RCC 7860 (cell line): ENCODE measurements around the gene C1D.
A peak's percentile ranks its signal among the peaks of the same experiment; 100 is the strongest.
"Not testable (repeated sequence)": the region's sequence is repeated elsewhere in the genome, so short reads cannot be mapped to it uniquely, and the experiment has no call there.

Experiments used
- DNase-seq: peaks from one replicate; pipeline ENCODE4 v3.0.0-alpha.2; 2015; ENCODE audit warnings: low spot score
- FAIRE-seq: peaks from 2 replicates; lab custom pipeline; 2012; peaks lifted over from hg19 to GRCh38; lab: Jason Lieb, UNC

Gene C1D, protein sequence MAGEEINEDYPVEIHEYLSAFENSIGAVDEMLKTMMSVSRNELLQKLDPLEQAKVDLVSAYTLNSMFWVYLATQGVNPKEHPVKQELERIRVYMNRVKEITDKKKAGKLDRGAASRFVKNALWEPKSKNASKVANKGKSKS

DNA sequence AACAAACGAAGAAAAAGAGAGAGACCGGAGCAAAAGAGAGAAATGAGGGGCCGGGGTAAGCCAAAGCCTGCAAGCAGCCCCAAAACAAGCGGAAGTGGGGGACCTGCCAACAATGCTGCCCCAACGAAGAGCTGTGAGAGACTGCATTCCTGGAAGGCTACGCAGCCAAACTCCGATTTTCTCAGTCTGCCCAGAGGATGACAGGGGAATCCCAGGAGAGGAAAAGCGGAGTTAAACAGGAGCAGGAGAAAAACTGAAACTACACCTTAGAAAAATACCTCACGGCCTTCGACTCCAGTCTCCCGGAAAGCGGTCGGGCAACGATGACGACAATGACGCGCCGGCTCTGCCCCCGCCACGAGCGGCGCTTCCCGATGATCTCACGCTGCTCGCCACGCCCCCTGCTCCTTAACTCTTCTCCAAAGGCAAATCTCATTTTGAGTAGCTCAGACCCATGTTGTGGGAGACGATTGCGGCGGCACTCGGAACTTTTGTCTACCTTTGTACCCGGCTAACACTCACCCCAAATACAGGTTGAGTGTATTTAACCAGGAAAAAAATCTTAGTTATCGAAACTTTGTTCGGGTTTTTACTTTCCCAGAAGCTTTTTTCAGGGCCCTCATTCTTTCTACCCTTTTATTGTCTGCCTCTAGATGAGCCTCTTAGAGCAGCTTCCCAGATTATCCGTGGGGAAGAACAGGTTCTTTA lies at the start of gene C1D:
Gene C1D (minus strand): TSS at position 325 of the 708 bp plus-strand sequence. CDS start 15,694 bp downstream, outside the sequence.
- DNase-seq (peak; percentile 75), FAIRE-seq (peak; percentile 57)

DNA sequence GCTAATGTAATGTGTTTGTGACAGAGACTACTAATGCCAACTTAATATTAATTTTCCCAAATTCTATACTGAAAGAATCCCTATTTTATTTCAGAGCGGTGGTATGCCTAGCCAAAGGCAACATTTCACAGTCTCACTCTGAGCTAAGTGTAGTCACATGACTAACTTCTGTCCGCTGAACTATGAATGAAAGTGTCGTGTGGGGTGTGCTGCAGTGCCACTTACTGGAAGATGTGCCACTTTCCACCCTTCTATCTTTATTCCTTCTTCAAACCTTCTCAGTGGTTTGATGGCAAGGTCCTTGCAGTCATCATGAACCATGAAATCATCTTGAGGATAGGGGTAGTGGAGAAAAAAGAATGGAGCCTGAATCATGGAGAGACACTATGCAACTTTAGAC lies 47.3 kb upstream of the C1D start:
- FAIRE-seq (no peak), DNase-seq (no peak)

DNA sequence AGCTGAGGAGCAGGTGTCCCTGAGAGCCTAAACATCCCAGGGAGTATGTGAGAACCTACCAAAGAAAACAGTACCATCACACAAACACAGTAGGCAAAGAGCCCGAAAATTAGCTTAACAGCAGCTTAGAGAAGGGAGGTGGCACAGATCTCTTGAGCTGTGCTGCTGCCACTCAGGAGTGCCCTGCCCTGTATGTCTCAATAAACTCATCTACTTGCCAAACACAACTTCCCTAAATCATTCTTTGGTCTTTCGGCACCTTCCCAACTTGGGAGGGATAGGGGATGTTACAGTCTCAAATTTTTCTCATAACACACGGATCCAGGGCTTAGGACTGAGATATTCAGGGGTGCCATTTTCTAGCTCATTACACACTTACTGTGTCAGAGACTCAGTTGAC lies 45.3 kb upstream of the C1D start:
- DNase-seq (no peak), FAIRE-seq (no peak)

DNA sequence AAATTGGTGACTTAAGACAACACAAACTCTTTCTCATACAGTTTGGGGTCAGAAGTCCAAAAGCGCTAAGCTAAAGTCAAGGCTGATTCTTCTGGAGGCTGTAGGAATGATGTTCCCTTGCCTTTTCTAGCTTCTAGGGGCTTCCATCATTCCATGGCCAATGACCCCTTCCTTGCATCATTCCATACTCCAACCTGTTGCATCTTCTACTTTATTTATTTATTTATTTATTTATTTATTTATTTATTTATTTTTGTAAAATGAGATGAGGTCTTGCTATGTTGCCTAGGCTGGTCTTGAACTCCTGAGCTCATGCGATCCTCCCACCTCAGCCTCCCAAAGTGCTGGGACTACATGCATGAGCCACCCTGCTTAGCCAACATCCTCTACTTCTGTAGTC lies 44.7 kb upstream of the C1D start:
- no peak for FAIRE-seq
- no peak for DNase-seq

DNA sequence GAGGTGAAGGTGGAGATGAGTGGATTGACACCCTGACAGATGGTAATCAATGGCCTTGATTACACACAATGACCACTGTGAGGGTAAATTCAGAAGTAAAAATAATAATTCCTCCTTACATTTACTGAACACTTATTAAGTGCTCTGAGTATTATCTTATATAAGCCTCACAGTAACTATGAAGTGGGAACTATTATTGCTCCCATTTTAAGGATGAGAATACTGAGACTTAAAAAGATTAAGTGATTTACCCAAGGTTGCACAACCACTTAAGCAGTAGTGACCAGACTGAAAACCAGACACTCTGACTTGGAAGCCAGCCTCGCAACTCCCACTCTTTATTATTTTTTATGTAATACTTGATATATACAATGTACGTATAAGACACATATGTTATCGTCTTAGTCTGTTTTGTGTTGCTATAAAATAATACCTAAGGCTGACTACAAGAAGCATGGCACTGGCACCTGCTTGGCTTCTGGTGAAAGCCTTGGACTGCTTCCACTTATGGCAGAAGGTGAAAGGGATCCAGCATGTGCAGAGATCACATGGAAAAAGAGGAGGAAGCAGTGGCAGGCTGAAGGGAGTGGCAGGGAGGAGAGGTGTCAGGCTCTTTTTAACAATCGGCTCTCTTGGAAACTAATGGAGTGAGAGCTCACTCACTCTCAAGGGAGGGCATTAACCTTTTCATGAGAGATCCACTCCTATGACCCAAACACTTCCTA lies 41.5 kb upstream of the C1D start:
- FAIRE-seq (no peak), DNase-seq (no peak)

DNA sequence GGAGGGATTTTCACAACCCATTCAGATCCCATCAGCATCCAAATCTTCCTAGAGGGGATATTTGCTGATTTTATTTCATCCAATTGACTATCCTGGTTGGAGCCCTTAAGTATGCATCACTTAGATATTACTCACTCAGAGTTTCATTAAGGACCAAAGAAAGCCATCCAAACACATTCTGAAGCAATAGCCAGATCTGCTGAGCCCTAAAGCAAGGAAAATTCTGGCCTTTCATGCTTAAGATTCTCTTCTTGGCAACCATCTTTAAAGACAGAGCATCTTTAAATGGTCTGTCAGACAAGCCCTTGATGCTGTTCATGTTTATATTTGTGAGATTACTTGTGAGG lies 40.9 kb upstream of the C1D start:
- FAIRE-seq (no peak), DNase-seq (no peak)

DNA sequence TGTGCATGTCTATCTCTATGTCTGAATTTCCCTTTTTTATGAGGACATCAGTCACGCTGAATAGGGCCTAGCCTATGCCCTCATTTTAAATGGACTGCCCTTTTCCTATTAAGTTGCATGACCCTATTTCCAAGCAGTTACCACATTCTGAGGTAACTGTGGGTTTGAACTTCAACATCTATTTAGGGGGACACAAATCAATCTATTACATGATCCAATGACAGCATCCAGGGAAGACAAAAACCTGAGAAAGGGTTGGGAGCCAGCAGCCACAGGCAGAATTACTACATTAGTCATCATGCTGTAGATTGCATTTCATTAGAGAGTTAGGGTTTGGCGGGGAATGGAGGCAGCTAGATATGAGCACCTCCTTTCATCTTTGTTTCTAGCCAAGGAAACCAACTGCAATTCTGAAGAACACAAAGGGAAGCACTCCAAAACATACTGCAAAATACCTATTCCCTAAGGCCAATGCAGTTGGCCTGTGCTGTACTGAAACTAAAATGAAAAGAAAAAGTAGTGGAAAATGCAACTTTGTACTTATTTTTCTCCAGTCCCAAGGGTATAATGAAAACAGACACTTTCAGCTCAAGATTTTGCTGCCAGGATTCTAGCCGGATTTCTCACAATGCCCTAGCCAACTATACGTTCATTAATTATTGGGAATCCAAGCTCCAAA lies 40.4 kb upstream of the C1D start:
- FAIRE-seq (no peak), DNase-seq (no peak)

DNA sequence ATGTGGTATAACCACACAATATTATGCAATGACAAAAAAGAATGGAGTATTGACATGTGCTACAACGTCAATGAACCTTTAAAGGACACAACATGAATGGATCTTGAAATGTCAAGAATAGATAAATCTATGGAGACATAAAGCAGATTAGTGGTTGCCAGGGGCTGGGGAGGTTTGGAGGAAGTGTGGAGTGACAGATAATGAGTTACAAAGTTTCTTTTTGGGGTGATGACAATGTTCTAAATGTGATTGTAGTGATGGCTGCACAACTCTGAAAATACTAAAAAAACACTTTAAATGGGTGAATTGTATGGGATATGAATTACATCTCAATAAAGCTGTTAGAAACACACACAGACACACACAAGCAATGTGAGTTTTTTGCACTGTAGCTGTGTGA lies 37.4 kb upstream of the C1D start:
- FAIRE-seq, result no peak
- no peak for DNase-seq

DNA sequence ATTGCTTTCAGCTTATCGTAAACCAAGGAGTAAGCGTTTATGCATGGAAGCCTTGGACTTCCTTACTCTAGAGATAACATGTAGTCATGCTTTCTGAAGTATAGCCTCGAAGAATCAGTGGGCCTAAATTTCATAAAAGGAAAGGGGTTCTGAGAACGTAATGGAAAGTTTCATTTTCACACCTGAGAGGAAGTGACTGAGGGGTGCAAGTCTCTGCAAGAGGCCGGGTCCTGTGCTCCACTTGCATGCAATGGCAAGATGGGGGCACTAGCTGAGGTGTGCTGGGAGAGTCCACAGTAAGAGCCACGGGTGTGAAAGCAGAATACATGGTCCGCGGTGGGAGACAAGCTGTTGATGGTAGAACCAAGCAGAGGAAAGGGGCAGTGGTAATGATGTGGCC lies 36.5 kb upstream of the C1D start:
- FAIRE-seq (no peak), DNase-seq (no peak)

DNA sequence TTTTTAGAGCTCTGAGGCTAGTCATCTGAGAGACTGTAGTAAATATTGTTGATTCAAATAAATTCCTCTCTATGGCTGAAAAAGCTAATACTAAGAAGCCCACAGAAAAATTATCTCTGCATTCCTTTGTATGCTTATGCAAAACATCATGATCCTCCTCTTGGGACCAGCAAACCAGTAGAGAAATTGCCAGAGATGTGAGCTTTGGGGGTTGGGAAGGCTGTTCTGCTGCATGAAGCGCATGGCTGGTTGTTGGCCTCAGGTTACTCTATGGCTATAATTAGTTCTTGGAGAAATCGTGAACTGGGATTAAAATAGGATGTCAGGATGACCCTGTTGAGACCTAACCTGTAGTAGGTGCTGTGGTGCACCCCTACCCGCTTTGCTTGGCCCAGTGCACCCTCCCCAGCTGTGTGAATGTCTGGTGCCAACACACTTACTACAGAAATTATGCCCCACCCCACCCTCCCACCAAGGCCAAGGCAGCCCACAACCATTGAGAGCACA lies 35.5 kb upstream of the C1D start:
- FAIRE-seq (no peak), DNase-seq (no peak)

DNA sequence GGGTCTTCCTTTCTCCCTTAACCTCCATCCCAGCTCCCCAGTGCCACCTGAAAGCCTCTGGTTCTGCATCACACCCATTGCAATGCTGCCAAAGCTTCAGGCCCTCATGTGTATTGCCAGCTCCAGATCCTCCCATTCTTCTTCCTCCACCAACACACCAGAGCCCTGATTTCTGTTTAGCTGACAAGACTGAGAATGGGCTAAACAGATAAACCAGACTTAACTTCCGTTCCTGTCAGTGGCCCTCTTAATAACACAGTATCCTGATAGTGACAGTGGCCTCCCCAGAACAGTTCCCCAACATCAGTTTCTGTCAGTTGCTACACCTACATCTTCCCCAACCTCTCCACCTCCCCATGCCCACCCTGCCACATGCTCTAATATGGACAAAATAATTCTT lies 31.3 kb upstream of the C1D start:
- FAIRE-seq, result no peak

DNA sequence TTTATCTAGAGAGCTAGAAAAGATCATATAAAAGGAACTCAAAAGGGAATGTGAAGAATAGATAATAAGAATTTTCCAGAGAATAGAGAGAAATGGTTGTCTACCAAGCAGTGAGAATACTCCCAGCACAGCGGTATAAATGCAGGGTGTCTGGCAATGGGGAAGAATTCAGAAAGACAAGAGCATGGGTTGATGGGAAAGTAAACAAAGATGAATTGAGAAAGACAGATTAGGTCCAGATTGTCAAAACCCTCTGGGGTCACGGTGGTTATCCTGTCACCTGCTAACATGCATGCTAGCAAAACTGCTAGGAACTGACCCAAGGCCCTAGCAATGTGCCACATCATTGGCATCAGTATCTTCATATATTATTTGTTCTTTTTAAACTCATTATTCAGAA lies 30.8 kb upstream of the C1D start:
- no peak for FAIRE-seq
- no peak for DNase-seq

More for the DNA sequence above, 31.3 kb upstream of the C1D start:
- no peak for DNase-seq

DNA sequence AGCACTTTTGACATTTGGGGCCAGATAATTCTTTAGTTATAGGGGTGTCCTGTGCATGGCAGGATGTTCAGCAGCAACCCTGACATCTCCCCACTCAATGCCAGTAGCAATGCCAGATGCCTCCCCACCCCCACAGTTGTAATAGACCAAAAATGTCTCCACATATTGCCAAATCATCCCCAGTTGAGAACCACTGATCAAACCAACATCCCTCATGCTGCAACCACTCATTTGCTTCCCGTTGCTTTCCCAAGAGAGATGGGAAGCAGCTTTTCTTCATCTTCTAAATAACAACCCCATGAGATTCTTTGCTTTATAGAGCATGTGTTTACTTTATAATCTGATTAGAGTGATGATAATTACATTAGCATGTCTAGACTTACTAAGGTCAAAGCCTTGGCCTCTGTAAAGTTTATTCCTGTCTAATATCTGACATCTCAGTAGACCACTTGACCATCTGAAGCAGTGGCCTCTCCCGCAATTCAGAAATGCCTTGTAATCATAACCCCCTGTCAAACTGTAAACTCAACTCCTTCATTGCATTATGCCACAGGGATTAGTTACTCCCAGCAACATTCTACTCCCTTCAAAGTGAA lies 28.7 kb upstream of the C1D start:
- DNase-seq (no peak), FAIRE-seq (no peak)

DNA sequence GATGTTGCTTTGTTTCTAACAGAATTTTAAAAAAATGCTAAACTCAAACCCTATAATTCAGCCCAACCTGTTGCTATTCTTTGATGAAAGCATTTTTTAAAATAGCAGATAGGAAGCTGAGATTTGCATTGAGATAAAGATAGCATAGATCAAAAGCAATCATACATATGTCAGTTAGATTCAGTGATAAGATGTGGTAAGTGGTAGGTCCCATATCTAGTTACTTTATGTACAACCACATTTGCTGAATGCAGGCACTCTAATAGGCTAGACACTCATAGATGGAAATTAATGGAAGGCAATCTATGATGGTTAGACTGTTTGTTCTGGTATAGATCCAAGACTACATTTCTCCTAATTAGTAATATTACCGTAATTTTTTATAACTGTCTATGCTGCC lies 27.2 kb upstream of the C1D start:
- DNase-seq (no peak), FAIRE-seq (no peak)

DNA sequence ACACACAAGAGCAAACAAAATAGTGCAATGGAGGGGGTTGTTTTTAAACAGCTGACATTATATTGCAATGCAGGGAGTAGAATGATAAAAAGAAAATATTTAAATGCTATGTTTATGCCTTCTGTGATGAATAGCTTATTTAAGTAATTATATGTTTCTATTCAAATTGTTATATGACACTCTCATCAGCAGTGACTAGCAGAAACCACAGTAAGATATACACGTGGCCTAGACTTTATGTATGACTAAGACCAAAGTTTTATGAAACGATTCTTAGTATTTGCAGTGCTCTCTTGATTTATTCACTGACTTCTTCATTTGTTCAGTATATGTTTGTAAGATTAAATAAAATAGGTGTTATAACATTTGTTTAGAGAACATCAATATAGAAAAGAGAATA lies 26.1 kb upstream of the C1D start:
- DNase-seq (no peak), FAIRE-seq (no peak)

DNA sequence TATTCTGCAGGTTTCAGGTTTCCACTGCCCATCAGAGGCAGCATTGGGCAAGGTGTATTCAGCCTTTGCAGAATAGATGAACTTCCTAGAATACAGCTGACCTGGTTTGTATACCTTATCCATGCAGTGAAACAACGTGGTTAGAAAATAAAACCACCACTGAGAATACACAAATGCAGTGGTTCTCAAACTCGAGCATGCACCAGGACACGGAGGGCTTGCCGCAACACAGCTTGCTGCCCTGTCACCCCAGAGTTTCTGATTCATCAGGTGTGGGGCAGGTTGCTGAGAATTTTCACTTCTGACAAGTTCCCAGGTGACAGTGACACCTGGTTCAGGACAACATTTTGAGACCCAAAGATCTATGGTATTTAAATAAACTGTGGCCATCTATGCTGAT lies 23.4 kb upstream of the C1D start:
- FAIRE-seq, result no peak
- DNase-seq, result no peak

DNA sequence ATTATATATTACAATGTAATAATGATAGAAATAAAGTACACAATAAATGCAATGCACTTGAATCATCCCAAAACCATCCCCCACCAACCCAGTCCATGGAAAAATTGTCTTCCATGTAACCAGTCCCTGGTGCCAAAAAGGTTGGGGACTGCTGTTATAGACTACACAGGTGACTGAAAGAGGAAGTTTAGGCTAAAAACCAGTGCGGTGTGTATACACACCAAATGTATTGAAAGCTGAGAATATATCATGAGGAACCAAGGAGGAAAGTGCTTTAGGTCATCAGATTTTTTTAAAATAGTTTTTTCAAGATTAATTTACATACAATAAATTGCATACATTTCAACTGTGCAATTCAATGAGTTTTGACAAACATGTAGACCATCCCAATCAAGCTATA lies 20.5 kb upstream of the C1D start:
- DNase-seq (no peak), FAIRE-seq (no peak)

DNA sequence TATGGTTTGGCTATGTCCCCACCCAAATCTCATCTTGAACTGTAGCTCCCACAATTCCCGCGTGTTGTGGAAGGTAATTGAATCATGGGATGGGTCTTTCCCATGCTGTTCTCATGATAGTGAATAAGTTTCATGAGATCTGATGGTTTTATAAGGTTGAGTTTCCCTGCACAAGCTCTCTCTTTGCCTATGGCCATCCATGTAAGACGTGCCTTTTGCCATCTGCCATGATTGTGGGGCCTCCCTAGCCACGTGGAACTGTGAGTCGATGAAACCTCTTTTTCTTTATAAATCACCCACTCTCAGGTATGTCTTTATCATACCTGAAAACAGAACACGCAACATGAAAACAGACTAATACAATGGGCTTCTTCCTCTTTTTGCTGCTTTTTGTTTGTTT lies 11.2 kb upstream of the C1D start:
- FAIRE-seq (no peak), DNase-seq (no peak)

DNA sequence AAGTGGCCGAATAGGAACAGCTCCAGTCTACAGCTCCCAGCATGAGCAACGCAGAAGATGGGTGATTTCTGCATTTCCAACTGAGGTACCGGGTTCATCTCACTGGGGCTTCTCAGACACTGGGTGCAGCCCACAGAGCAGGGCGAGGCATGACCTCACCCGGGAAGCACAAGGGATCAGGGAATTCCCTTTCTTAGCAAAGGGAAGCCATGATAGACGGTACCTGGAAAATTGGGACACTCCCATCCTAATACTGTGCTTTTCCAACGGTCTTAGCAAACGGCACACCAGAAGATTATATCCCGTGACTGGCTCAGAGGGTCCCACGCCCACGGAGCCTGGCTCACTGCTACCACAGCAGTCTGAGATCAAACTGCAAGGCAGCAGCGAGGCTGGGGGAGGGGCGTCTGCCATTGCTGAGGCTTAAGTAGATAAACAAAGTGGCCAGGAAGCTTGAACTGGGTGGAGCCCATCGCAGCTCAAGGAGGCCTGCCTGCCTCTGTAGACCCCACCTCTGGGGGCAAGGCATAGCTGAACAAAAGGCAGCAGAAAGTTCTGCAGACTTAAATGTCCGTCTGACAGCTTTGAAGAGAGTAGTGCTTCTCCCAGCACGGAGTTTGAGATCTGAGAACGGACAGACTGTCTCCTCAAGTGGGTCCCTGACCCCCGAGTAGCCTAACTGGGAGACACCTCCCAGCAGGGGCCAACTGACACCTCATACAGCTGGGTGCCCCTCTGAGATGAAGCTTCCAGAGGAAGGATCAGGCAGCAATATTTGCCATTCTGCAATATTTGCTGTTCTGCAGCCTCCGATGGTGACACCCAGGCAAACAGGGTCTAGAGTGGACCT lies 1.2 kb upstream of the C1D start:
- not testable (repeated sequence) for DNase-seq, FAIRE-seq

DNA sequence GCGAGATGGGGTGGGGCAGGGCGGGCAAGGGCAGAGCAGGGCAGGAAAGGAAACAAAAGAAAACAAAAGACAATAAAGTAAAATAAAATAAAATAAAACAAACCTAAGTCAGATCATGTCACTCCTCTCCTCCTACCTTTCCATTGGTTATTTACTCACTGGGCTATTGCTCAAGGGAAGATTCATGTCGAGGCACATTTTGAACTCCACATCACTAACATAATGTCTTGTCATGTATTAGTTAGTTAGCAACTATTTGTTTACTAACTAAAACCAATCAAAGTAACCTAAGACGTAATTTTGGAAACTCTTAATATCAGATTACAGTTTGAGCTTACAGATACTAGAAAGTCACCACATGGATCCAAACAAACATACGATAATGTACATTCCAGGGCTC lies 2.2 kb downstream of the C1D start:
- DNase-seq, result no peak
- no peak for FAIRE-seq
